ENCODE data around the gene CUX1.
"Not testable (repeated sequence)": the region's sequence is repeated elsewhere in the genome, so short reads cannot be mapped to it uniquely, and the experiment has no call there.

CUX1 gene

DNA sequence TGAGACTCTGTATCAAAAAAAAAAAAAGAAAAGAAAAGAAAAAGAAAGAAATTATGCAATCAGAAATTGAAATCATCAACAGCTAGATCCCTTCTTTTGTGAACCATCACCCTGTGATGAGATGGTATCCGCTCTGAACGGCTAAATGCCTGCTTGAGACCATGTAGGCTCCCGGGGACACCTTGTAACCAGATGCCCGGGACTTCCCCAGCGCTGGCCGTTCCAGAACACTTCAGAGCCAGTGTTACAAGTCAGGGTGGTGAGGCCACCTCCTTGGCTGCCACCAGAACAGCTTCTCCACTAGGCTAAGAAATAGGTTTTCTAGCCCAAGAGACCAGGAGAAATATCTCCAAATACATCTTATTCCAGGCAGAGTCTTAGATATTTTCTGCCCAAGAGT is 349.8 kb downstream of the CUX1 start:
- no peak for DNase-seq

DNA sequence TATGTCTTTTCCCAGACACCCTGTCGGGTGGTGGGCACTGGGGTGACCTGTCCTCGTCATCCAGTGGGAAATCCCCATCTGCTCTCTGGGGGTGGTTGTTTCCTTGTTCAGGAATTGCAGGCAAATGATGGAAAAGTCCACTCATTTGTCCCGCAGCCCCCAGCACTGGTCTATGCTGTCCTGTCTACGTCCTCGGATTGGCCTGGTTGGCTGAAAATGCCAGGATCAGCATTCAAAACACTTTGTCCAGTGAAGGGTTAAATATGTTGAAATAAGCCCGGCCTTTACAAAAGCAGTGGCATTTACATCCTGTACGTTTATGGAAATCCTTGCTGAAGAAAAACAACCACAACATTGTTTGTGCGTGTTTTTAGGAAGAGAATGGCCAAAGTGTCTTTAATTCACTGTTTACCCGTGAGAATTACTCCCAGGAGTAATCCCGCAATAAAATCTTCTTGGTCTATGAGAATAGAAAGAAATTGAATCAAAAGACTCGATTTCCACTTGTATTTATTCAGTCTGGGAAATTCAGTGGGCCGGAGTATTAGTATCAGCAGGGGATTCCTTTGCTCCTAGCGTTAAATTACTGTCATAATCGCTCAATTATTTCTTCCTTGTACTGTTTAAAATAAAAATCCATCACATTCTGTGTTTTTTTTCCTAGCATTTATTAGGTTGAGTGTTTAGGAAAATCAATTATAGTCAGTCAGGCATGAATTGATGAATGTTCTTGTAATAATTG is 352.4 kb downstream of the CUX1 start:
- no peak for DNase-seq

DNA sequence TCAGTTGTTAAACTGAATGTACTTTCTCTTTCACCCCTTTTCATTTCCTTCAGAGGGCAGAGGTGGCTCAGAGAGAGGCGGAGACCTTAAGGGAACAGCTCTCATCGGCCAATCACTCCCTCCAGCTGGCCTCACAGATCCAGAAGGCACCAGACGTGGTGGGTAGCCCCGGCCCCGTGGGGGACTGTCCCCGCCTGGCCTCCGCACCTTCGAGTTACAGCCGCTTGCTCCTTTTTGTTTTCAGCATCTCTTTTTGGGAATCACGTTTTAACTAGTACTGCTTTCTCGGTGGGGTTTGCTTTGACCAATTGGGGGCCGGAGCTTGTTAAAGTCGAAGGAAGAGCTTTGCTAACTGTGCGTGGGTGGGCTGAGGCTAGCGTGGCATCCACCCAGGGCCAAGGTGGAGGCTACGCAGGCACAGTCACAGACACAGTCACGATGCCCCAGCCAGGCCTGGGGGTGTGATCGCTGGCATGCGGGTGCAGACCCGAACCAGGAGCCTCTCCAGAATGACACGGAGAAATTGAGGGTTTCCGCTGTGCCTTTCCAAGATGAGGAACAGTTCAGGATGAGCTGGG is 353.1 kb downstream of the CUX1 start:
- no peak for DNase-seq

DNA sequence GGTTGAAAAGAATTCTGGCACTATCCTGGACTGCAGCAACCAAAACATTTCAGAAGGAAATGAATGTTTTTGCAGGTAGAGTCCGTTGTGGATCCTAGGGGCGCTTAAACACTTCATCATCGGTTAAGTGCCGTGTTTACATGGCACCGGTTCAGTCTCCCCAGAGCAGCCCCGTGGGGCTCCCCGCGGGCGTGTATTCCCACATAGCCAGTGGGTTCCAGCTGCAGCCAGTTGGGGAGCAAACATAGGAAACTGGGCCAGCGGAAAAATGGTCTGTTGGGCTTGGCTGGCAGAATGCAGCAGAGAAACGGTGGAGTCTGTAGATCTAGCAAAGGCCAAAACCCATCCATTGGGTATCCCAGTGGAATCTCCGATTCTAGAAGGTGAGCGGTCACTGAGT is 356.2 kb downstream of the CUX1 start:
- no peak for DNase-seq

DNA sequence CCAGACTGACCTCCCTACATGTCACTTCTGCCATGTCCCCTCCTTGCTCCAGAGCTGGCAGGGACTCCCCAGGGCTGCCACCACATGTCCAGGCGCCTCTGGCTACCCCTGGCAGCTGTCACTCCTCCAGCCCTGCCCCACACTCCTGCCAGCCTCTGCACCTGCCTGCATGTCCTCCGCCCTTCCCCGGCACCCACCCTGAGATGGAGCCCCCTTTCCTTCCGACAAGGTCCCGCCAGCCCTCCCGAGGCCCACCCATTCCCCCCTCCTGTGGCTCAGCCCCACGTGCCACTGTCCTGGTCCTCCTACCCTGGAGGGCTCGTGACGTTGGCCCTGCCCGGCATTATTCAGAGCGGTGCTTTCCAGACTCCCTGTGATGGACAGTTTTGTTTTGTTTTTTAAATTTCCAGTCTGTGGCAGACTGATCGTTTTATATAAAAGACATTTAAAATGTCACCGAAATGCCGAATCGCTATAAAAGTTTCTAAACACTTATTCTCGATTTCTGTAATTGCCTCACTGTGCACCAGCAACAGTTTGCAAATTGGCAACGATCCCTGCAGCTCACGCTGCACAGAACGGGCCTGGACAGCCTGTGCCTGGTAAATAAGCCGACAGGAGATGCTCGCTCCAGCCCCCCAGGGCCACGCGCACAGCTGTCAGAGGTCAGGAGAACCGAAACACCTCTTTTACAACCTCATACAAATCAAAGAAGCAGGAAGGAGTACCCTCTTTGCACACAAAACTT is 358.2 kb downstream of the CUX1 start:
- DNase-seq: no peak

DNA sequence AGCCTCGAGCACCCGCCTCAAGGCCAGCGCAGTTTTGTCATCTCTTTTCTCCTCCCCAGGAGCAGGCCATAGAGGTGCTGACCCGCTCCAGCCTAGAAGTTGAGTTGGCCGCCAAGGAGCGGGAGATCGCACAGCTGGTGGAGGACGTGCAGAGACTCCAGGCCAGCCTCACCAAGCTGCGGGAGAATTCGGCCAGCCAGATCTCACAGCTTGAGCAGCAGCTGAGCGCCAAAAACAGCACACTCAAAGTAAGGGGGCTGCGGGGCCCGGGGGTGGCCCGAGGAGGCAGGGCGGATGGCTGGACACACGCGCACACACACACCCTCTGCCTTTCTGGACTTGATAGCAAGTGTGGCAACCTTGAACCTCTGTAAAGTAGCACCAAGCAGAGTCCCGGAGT is 361.0 kb downstream of the CUX1 start:
- DNase-seq: no peak

DNA sequence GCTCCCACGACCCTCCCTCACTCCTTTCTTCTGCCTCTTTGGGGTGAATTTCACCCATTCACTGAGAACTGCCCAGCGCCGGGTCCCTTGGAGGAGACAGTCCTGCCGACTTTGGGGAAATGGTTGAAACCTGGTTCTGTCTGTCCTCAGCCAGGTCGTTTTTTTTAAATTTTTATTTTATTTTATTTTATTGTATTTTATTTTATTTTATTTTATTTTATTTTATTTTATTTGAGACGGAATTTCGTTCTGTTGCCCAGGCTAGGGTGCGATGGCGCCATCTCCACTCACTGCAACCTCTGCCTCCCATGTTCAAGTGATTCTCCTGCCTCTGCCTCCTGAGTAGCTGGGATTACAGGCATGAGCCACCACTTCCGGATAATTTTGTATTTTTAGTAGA is 363.3 kb downstream of the CUX1 start:
- DNase-seq: no peak

DNA sequence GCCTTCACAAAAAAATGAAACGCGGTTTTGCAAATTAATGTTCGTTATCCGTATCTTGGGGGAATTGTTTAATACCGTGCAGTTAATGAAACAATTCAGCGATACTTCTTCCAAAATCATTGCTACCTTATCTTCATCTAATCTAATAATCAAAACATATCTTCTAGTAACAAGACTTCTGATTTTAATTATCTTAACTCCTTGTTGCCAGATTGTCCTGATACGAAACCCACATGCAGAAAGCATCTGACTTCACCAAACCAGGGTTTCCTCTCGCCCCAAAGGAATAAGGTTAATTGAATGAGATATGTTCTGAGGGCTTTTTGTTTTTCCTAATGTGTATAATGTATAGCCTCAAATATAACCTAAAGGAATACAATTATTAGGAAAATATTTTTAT is 364.1 kb downstream of the CUX1 start:
- DNase-seq: no peak

DNA sequence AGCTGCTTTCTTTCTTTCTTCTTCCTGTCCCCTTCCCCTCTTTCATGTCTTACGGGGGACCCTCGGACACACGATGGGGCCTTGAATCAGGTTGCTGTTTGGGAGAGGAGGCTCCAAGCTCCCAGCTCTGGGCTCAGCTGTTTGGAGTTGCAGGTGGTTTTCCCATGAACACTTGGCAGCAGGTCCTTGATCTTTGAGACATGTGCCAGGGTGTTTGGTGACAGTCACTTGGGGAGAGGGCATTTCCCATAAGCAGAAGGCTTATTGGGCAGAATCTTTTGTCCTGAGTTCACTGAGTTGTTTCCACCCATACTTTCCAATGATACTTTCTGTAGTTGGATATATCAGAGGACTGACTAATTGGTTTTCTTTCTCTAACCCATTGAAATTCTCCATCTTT is 364.6 kb downstream of the CUX1 start:
- no peak for DNase-seq

DNA sequence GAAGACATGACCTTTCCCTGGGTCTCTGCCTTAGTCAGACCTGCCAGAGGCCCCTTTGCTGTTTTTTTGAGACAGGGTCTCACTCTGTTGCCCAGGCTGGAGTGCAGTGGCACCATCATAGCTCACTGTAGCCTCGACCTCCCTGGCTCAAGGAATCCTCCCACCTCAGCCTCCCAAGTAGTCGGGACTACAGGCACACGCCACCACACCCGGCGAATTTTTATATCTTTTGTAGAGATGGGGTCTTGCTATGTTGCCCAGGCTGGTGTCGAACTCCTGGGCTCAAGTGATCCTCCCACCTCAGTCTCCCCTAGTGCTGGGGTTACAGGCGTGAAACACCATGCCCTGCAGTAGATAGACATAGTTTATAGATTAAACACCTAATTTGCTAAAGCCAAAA is 366.4 kb downstream of the CUX1 start:
- DNase-seq: not testable (repeated sequence)

DNA sequence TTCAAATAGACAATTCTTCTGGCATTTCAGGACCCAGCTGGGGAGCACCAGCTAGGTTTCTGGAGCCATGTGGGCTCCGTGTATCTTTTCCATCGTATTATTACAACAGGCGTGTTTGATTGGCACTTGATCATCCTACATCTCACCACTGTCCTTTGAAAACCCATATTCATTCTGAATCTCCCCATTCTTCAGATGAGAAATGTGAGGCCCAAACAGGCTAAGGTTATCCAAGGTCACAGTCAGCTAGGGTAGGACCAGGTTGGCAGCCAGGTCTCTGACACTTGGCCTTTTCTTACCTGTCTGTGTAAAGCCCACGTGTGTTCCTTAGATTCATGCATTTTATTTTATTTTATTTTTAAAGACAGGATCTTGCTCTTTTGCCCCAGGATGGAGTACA is 366.9 kb downstream of the CUX1 start:
- DNase-seq: no peak

DNA sequence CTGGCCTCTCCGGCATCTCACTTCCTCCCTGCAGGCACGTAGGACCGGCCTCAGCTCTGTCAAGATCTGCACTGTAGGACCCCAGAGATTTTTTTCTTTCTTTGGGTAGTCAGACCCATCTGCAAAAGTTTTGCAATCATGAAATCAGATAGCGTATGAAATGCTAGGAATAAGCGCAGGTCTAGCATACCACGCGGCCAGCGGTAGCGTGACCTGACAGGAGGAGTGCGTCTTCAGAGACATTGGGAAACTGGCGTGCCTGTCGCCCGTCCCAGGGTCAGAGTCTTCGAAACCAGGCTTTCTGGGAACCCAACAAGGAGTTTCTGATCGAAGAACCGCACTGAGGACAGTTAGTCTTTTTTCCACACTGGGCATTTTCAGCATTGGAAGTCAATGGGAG is 368.4 kb downstream of the CUX1 start:
- DNase-seq: no peak

DNA sequence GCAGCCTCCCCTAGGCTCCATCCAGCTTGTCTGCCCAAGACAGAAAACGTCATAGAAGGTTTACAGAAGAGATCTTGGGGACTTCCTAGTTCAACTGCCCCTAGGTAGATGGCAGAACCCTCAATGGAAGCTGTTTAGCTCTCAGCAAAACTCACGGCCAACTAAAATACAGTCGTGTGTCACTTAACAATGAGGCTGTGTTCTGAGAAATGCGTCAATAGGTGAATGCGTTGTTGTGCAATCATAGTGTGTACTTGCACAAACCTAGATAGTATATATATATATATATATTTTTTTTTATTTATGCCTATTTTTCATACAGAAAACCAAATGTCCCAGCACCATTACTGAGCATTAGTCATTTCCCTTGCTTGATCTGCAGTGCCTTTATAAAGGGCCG is 368.9 kb downstream of the CUX1 start:
- DNase-seq: no peak

DNA sequence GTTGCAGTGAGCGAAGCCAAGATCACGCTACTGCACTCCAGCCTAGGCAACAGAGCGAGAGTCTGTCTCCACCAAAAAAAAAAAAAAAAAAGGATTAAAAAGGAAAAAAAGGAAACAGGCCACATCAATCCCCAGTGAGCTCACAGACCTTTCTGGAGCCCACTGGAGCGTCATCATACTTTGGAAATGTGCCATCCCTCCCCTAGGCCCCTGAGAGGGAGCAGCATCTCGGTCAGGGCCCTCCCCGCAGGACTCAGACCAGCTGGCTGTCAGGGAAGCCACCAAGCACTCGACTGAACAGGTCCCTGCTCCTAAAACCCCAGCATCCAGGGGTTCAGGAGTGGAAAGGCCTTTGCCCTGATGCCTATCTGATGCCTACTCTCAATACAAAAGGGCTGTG is 371.3 kb downstream of the CUX1 start:
- no peak for DNase-seq

DNA sequence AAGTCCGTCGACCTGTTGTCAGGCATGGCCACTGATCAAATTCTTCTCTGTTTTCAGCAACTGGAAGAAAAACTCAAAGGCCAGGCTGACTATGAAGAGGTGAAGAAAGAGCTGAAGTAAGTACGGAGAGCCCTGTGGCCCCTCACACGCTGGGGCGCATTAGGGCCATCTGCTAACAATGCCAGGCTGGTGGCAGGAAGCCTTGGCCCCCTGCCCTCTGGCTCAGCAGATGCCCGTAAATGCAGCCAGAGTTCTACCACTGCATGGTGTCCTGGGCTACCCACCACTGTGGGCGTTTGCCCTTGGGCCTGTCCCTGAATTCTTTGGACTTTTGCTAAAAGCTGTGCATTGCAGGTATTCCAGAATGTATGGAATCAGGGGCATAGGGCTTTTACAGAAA is 372.3 kb downstream of the CUX1 start:
- DNase-seq: no peak

DNA sequence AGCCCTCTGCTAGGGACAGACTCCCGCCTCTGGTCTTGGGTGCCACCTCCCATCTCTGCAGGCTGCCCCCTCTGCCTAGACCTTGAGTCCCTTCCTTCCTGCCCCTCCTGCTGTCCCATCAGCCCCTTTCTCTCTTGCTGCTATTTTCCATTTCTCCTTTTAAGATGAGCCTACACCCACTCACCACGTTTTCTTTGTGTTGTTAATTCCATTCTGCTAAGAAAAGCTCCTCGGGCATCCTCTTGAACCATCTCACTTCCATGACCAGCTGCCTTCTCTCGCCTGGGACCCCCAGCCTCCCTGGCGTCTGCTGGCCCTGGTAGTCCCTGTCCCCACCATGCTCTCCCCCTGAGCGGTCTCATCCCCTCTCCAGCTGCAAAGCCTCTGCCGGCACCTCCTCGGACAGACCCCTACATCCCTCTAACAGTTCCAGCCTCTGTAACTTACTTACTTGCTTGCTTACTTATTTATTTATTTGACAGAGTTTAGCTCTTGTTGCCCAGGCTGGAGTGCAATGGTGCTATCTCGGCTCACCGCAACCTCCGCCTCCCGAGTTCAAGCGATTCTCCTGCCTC is 373.4 kb downstream of the CUX1 start:
- no peak for DNase-seq

DNA sequence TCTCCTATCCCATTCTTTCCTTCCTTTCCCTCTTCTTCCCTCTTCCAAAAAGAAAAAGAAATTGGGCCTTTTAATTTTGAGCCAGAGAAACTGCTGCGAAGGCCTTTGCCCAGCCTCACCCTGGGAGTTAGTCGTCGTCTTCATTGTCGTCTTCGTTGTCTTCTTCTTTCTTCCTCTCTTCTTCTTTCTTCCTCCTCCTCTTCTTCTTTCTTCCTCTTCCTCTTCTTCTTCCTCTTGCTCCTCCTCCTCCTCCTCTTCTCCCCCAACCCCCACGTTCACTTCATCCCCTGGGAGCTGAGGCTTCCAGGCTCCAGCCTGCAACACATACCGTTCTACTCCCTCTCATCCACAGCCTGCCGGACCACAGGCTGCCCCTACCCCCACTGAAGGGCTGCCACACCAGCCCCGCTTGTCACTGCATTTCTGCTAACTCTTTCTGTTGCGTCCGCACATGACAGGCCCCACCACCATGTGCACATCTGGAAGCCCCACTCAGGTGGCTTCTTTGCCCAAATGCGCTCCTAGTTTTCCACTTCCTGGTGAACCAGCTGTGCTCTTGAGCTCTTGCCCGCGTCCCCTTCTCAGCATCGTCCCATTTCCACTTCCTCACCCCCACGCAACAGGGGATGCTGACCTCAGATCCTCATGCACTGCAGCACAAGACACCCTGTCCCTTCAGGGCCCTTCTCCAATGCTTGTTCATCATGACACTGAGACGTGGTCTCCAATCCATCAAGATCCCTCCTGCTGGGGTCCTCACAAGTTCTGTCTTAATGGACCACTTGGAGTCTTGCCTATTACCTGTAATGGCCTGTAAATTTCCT is 374.3 kb downstream of the CUX1 start:
- no peak for DNase-seq

DNA sequence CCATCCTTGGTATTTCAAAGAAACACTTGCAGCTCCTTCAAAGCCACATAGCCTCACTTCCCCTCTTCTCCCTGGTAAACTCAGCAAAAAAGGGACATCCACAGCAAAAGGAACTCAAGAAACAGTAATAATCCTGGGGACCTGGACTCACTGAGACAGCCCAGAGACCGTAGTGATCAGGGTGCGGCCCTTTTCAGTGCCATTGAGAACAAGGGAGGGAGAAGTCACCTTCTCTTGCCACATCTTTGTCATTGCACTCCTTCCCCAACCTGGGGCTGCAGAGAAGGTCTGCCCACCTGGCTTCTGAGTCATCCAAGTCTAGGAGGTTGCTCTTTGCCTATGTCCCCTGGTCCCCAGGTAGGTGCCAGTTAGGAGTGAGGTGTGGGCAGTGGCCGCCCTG is 375.4 kb downstream of the CUX1 start:
- no peak for DNase-seq

DNA sequence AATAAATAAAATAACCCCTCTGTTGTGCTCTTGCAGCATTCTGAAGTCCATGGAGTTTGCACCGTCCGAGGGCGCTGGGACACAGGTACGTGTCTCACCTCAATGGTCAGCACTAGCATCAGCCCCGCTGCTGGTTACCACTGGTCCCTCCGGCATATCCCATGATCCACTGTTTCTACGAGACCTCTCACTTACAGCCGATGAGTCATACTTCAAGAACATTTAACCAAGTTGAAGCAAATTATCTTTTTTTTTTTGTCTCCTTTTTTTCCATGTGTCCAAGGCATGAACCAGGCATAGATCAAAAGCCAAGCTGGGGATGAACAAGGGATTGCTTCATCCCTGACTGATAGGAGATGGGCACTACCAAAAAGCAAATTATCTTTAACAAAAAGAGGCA is 376.4 kb downstream of the CUX1 start:
- DNase-seq: no peak

DNA sequence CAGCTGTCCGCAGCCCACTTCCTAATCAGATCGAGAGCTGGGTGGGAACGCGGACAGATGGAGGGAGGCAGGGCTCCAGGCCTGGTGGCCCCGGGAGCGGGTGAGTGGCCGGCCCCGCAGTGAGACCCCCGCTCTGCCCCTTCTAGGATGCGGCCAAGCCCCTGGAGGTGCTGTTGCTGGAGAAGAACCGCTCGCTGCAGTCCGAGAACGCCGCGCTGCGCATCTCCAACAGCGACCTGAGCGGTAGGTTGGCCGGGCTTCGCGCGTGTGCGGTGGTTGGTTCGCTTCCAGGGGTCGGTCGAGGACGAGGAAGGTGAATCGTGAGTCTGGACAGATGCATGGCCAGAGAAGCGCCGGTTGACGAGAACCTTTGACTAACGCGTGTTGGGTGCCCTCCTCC is 377.9 kb downstream of the CUX1 start:
- DNase-seq: no peak

DNA sequence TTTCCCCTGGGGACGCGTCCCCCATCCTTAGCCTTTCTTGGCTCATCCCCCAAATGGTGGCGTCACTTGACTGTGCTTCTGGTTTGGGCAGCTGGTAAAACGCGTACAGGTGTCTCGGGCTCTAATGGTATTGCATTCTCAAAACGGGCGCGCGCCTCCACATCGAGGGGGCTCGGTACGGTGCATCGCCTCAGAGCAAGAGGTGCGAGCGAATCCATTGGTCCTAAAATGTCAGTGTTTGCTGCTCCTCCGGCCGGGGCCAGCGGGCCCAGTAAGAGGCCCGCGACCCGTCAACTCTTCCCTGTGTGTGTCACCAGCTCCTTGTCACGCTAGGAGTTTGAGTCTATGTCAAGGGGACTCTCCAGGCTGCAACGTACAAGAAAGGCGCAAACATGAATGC is 378.6 kb downstream of the CUX1 start:
- DNase-seq: no peak

DNA sequence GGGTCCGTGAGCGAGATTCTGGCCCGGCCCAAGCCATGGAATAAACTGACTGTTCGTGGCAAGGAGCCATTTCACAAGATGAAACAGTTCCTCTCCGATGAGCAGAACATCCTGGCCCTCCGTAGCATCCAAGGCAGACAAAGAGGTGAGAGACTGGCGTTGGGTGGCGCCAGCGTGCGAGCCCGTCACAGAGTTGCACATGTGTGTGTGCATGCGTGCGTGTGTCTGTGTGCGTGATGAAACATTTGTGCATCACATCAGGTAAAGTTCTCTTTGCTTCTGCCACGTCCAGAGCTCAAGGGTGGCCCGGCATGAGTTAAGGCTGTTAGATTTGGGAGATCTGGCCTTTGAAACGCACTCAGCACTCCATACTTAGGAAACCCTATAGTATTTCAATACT is 379.7 kb downstream of the CUX1 start:
- no peak for DNase-seq

DNA sequence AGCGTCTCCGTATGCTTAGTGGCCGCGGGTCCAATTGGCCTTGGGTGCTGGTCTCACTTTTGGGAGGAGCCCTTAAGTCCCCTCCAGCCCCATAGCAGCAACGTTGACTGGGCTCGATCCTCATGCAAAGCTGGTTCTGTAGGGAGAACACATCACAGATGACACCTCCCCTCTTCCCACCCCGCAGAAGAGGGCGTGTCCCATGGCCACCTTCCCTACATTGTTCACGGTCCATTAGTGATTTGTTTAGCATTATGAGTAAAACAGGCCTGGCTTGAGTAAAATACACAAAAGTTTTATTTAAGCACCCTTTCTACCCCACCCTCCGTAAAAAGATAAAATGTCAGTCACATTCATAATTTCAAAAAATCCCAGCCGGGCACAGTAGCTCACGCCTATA is 380.2 kb downstream of the CUX1 start:
- no peak for DNase-seq
